Neural cell (in vitro differentiated cells): ENCODE results near the gene SBNO1.
"Not testable (repeated sequence)": the region's sequence is repeated elsewhere in the genome, so short reads cannot be mapped to it uniquely, and the experiment has no call there.

Source experiments
- EP300 ChIP-seq: fragments of 450-650 bp; conservative IDR thresholded peaks from 2 replicates; pipeline ENCODE4 v1.6.1; 2014; ENCODE audit warnings: antibody characterized with exemption, mild to moderate bottlenecking, moderate library complexity; ENCODE audit not compliant: poor library complexity, severe bottlenecking
- EZH2 ChIP-seq: fragments of 200-600, 300-800 bp; shearing (Covaris generic), sonication (generic); IDR thresholded peaks from 2 replicates; pipeline ENCODE4 v1.6.1; 2014; ENCODE audit warnings: antibody characterized with exemption, low read length, borderline replicate concordance, mild to moderate bottlenecking; ENCODE audit not compliant: insufficient read depth, poor library complexity, severe bottlenecking
- POLR2AphosphoS5 ChIP-seq: IDR thresholded peaks from 2 replicates; pipeline ENCODE4 v1.6.1; 2012
- RAD21 ChIP-seq: fragments of 450-650 bp; conservative IDR thresholded peaks from 2 replicates; pipeline ENCODE4 v1.6.1; 2014; ENCODE audit warnings: antibody characterized with exemption, mild to moderate bottlenecking, moderate library complexity
- SMC3 ChIP-seq: fragments of 450-650 bp; conservative IDR thresholded peaks from 2 replicates; pipeline ENCODE4 v1.6.1; 2014; ENCODE audit warnings: antibody characterized with exemption, mild to moderate bottlenecking, moderate library complexity; ENCODE audit not compliant: poor library complexity
- TAF1 ChIP-seq: IDR thresholded peaks from 2 replicates; pipeline ENCODE4 v1.6.1; 2012; ENCODE audit warnings: low read depth
- TF ChIP-seq, protein P1 (sequence below): fragments of 450-650 bp; IDR thresholded peaks from 2 replicates; pipeline ENCODE4 v1.5.1; 2014; ENCODE audit warnings: antibody characterized with exemption, mild to moderate bottlenecking, moderate library complexity; ENCODE audit not compliant: poor library complexity, severe bottlenecking
- TF ChIP-seq, protein P2 (sequence below): IDR thresholded peaks from 2 replicates; pipeline ENCODE4 v1.6.1; 2012; ENCODE audit warnings: borderline replicate concordance

DNA sequence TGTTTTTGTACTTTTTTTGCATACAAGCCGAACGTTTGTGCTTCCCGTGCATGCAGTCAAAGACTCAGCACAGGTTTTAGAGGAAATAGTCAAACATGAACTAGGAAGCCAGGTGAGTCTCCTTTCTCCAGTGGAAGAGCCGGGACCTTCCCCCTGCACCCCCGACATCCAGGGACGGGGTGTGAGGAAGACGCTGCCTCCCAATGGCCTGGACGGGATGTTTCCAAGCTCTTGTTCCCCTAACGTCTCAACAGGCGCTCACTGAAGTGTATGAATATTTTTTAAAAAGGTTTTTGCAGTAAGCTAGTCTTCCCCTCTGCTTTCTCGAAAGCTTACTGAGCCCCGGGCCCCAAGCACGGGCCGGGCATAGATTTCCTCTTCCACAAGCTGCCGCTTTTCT, 43.3 kb upstream of the SBNO1 start:
- TF ChIP-seq, protein P1, sequence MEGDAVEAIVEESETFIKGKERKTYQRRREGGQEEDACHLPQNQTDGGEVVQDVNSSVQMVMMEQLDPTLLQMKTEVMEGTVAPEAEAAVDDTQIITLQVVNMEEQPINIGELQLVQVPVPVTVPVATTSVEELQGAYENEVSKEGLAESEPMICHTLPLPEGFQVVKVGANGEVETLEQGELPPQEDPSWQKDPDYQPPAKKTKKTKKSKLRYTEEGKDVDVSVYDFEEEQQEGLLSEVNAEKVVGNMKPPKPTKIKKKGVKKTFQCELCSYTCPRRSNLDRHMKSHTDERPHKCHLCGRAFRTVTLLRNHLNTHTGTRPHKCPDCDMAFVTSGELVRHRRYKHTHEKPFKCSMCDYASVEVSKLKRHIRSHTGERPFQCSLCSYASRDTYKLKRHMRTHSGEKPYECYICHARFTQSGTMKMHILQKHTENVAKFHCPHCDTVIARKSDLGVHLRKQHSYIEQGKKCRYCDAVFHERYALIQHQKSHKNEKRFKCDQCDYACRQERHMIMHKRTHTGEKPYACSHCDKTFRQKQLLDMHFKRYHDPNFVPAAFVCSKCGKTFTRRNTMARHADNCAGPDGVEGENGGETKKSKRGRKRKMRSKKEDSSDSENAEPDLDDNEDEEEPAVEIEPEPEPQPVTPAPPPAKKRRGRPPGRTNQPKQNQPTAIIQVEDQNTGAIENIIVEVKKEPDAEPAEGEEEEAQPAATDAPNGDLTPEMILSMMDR: not testable (repeated sequence)
- not testable (repeated sequence) for TF ChIP-seq EP300, TAF1, POLR2AphosphoS5, SMC3, EZH2, RAD21
- TF ChIP-seq, protein P2, sequence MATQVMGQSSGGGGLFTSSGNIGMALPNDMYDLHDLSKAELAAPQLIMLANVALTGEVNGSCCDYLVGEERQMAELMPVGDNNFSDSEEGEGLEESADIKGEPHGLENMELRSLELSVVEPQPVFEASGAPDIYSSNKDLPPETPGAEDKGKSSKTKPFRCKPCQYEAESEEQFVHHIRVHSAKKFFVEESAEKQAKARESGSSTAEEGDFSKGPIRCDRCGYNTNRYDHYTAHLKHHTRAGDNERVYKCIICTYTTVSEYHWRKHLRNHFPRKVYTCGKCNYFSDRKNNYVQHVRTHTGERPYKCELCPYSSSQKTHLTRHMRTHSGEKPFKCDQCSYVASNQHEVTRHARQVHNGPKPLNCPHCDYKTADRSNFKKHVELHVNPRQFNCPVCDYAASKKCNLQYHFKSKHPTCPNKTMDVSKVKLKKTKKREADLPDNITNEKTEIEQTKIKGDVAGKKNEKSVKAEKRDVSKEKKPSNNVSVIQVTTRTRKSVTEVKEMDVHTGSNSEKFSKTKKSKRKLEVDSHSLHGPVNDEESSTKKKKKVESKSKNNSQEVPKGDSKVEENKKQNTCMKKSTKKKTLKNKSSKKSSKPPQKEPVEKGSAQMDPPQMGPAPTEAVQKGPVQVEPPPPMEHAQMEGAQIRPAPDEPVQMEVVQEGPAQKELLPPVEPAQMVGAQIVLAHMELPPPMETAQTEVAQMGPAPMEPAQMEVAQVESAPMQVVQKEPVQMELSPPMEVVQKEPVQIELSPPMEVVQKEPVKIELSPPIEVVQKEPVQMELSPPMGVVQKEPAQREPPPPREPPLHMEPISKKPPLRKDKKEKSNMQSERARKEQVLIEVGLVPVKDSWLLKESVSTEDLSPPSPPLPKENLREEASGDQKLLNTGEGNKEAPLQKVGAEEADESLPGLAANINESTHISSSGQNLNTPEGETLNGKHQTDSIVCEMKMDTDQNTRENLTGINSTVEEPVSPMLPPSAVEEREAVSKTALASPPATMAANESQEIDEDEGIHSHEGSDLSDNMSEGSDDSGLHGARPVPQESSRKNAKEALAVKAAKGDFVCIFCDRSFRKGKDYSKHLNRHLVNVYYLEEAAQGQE: not testable (repeated sequence)
